Activated CD4-positive, alpha-beta T cell treated with anti-CD3 and anti-CD28 coated beads, Interleukin-2, amount 10 ng/mL, durations not matched to agents 7 days and 5 days (primary cell): ENCODE results near the gene EFNA4. TPM values are rescaled to one million over a fixed set of nuclear protein-coding genes. Genes with fewer than 3 reads are reported as not detected.
"Not testable (repeated sequence)": the region's sequence is repeated elsewhere in the genome, so short reads cannot be mapped to it uniquely, and the experiment has no call there.

ENCODE experiments used
- CTCF ChIA-PET: fragments of 350-600 bp; sonication (Branson Sonifier 250); formaldehyde crosslinking; loops from one replicate; lab custom pipeline; 2021; ENCODE audit warnings: antibody characterized with exemption; lab: Charles Lee
- POLR2A ChIA-PET: fragments of 350-600 bp; sonication (Branson Sonifier 250); formaldehyde crosslinking; loops from one replicate; lab custom pipeline; 2021; ENCODE audit warnings: antibody characterized with exemption; lab: Charles Lee
- DNase-seq: peaks from one replicate; pipeline ENCODE4 v3.0.0-alpha.2; 2020
- H3K27ac Mint-ChIP-seq: one replicate; pipeline ENCODE4 v1.8.0; 2021; ENCODE audit warnings: mild to moderate bottlenecking, moderate library complexity, mixed read lengths
- H3K27me3 Mint-ChIP-seq: one replicate; pipeline ENCODE4 v1.8.0; 2021; ENCODE audit warnings: mixed read lengths
- H3K36me3 Mint-ChIP-seq: one replicate; pipeline ENCODE4 v1.8.0; 2021; ENCODE audit warnings: low read depth, mixed read lengths
- H3K4me1 Mint-ChIP-seq: one replicate; pipeline ENCODE4 v1.8.0; 2021; ENCODE audit warnings: mixed read lengths
- H3K4me3 Mint-ChIP-seq: one replicate; pipeline ENCODE4 v1.8.0; 2021; ENCODE audit warnings: mild to moderate bottlenecking, moderate library complexity, mixed read lengths
- H3K9me3 Mint-ChIP-seq: one replicate; pipeline ENCODE4 v1.8.0; 2021; ENCODE audit warnings: mixed read lengths
- total RNA-seq, 2 experiments: library from RNA; stranded (reverse); gene quantifications; one replicate each; pipeline ENCODE4 v1.2.3, GENCODE V29; 2021

EFNA4 gene
- total RNA-seq, 2 experiments from 2014 or later, result 8.2 to 8.3 TPM

GRCh38 chr1:155110381-155110780 lies 46.8 kb downstream of the EFNA4 start:
- no peaks in the 10 kb centered on the region for H3K36me3 Mint-ChIP-seq
- H3K9me3 Mint-ChIP-seq, result no peaks in the 10 kb centered on the region
- H3K27me3 Mint-ChIP-seq, result peaks cover 5% of the 10 kb centered on the region
- no peak overlapping the region for H3K27ac Mint-ChIP-seq
- H3K4me3 Mint-ChIP-seq, result no peak overlapping the region
- CTCF ChIA-PET, result no interaction called here
- POLR2A ChIA-PET, result no interaction called here
- no peak for DNase-seq
- H3K4me1 Mint-ChIP-seq, result no peaks in the 10 kb centered on the region

DNA sequence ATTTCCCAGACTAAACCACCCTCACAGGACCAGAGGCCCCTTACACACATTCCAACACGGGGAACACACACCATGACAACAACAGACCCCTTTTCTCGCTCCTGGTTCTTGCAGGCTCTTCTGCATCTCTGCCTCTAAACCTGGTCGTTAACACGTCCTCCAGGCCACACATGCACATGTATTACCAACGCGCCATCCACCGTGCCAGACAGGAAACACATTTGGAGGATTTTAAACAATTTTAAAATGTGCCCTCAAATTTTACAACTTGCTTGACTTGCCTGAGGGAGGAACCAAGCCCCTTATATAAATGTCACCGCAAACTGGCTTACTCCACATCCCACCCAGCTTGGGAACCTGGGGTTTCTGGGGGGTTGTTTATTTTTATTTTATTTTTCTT lies 47.3 kb downstream of the EFNA4 start:
- Mint-ChIP-seq H3K36me3 (no peaks in the 10 kb centered on the region), H3K9me3 (no peaks in the 10 kb centered on the region), H3K27me3 (peaks cover 4% of the 10 kb centered on the region), H3K27ac (no peak overlapping the region), H3K4me1 (no peaks in the 10 kb centered on the region), H3K4me3 (no peak overlapping the region)
- POLR2A ChIA-PET, result no interaction called here
- CTCF ChIA-PET, result no interaction called here
- no peak for DNase-seq

GRCh38 chr1:155113450-155113980 lies 50.0 kb downstream of the EFNA4 start:
- Mint-ChIP-seq H3K4me1 (no peaks in the 10 kb centered on the region), H3K9me3 (no peaks in the 10 kb centered on the region), H3K36me3 (no peaks in the 10 kb centered on the region), H3K4me3 (no peak overlapping the region), H3K27me3 (peaks cover 4% of the 10 kb centered on the region), H3K27ac (no peak overlapping the region)
- ChIA-PET POLR2A (no interaction called here), CTCF (no interaction called here)
- DNase-seq, result no peak

GRCh38 chr1:155116113-155116764 lies 52.7 kb downstream of the EFNA4 start:
- Mint-ChIP-seq H3K36me3 (no peaks in the 10 kb centered on the region), H3K4me3 (no peak overlapping the region), H3K27me3 (peaks cover 16% of the 10 kb centered on the region), H3K9me3 (no peaks in the 10 kb centered on the region), H3K4me1 (no peaks in the 10 kb centered on the region), H3K27ac (no peak overlapping the region)
- POLR2A ChIA-PET, result no interaction called here
- CTCF ChIA-PET, result interaction anchor here (0.8 to 3.9 kb wide), 5 partner anchors 10 to 506 kb away, joined by 3 to 16 read pairs (median 4); no protein-coding TSS in a partner anchor
- DNase-seq, result no peak

GRCh38 chr1:155117610-155118009 lies 54.1 kb downstream of the EFNA4 start:
- CTCF ChIA-PET, result interaction anchor here (0.6 to 3.9 kb wide), 5 partner anchors 11 to 1765 kb away, joined by 3 to 16 read pairs (median 4); partner anchors contain the start of gene KRTCAP2
- Mint-ChIP-seq H3K27ac (no peak overlapping the region), H3K4me1 (no peaks in the 10 kb centered on the region), H3K36me3 (no peaks in the 10 kb centered on the region), H3K27me3 (peaks cover 22% of the 10 kb centered on the region), H3K4me3 (no peak overlapping the region), H3K9me3 (no peaks in the 10 kb centered on the region)
- POLR2A ChIA-PET, result no interaction called here
- no peak for DNase-seq

DNA sequence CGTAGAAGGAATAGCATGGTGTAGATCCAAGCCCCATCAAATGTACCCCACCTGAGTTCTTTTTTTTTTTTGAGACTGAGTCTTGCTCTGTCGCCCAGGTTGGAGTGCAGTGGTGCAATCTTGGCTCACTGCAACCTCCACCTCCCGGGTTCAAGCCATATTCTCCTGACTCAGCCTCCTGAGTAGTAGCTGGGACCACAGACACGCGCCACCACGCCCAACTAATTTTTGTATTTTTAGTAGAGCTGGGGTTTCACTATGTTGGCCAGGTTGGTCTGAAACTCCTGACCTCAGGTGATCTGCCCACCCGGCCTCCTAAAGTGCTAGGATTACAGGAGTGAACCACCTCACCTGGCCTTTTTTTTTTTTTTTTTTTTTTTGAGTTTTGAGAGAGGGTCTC lies 54.5 kb downstream of the EFNA4 start:
- H3K9me3 Mint-ChIP-seq, POLR2A ChIA-PET, H3K36me3 Mint-ChIP-seq, H3K4me3 Mint-ChIP-seq, H3K4me1 Mint-ChIP-seq, DNase-seq, H3K27ac Mint-ChIP-seq: not testable (repeated sequence)
- peaks cover 23% of the 10 kb centered on the region for H3K27me3 Mint-ChIP-seq
- CTCF ChIA-PET, result interaction anchor here (0.6 to 3.9 kb wide), 4 partner anchors 11 to 1766 kb away, joined by 3 to 16 read pairs (median 4); partner anchors contain the start of gene KRTCAP2

Other genes starting within 250 kb of the EFNA4 start
- gene KCNN3, start 193.5 kb upstream of the EFNA4 start, total RNA-seq, result under 1 TPM in 1 of 2 experiments, not detected in 1; 0.17 TPM
- 10 to 100 TPM; 25.7 to 40.2 TPM for gene PMVK, start 127.0 kb upstream of the EFNA4 start, total RNA-seq
- 10 to 100 TPM; 74.6 to 92.0 TPM for gene PBXIP1, start 107.6 kb upstream of the EFNA4 start, total RNA-seq
- 10 to 100 TPM; 50.0 to 50.2 TPM for gene PYGO2, start 102.0 kb upstream of the EFNA4 start, total RNA-seq
- gene SHC1, start 93.0 kb upstream of the EFNA4 start, total RNA-seq, result 100 to 1,000 TPM in 1 of 2 experiments, 10 to 100 TPM in 1; 75.1 to 104 TPM
- 100 to 1,000 TPM; 147 to 157 TPM for gene CKS1B, start 89.1 kb upstream of the EFNA4 start, total RNA-seq
- 10 to 100 TPM; 41.2 to 41.3 TPM for gene FLAD1, start 80.4 kb upstream of the EFNA4 start, total RNA-seq
- 1 to 10 TPM in 1 of 2 experiments, under 1 TPM in 1; 0.85 to 1.0 TPM for gene LENEP, start 70.2 kb upstream of the EFNA4 start, total RNA-seq
- 100 to 1,000 TPM; 112 to 127 TPM for gene ZBTB7B, start 60.9 kb upstream of the EFNA4 start, total RNA-seq
- under 1 TPM; 0.50 to 0.73 TPM for gene DCST2, start 30.0 kb upstream of the EFNA4 start, total RNA-seq
- gene DCST1, start 29.9 kb upstream of the EFNA4 start, total RNA-seq, result not detected
- gene ADAM15, start 12.4 kb upstream of the EFNA4 start, total RNA-seq, result 10 to 100 TPM; 40.2 to 45.0 TPM
- 1 to 10 TPM; 2.3 to 2.7 TPM for gene EFNA3, start 15.1 kb downstream of the EFNA4 start, total RNA-seq
- under 1 TPM in 1 of 2 experiments, not detected in 1; 0.15 TPM for gene EFNA1, start 64.1 kb downstream of the EFNA4 start, total RNA-seq
- 10 to 100 TPM; 37.2 to 42.3 TPM for gene SLC50A1, start 72.1 kb downstream of the EFNA4 start, total RNA-seq
- 10 to 100 TPM; 50.1 to 58.9 TPM for gene DPM3, start 76.8 kb downstream of the EFNA4 start, total RNA-seq
- gene KRTCAP2, start 109.6 kb downstream of the EFNA4 start, total RNA-seq, result 100 to 1,000 TPM; 183 to 308 TPM
- gene TRIM46, start 110.1 kb downstream of the EFNA4 start, total RNA-seq, result 10 to 100 TPM; 14.2 to 15.5 TPM
- gene THBS3, start 144.2 kb downstream of the EFNA4 start, total RNA-seq, result 10 to 100 TPM; 21.2 to 23.6 TPM
- gene MTX1, start 145.0 kb downstream of the EFNA4 start, total RNA-seq, result 10 to 100 TPM; 32.8 to 37.3 TPM
- gene ENTREP3, start 191.7 kb downstream of the EFNA4 start, total RNA-seq, result 10 to 100 TPM; 22.8 to 22.9 TPM
- gene SCAMP3, start 198.6 kb downstream of the EFNA4 start, total RNA-seq, result 10 to 100 TPM; 88.7 to 96.4 TPM
- gene CLK2, start 209.8 kb downstream of the EFNA4 start, total RNA-seq, result 100 to 1,000 TPM in 1 of 2 experiments, 10 to 100 TPM in 1; 100.0 to 104 TPM
- gene HCN3, start 213.7 kb downstream of the EFNA4 start, total RNA-seq, result 1 to 10 TPM; 2.5 to 3.4 TPM
- gene PKLR, start 237.7 kb downstream of the EFNA4 start, total RNA-seq, result not detected
- gene FDPS, start 245.1 kb downstream of the EFNA4 start, total RNA-seq, result 100 to 1,000 TPM; 209 to 229 TPM